Hematopoietic multipotent progenitor cell treated with erythropoietin and hydrocortisone succinate and interleukin-3 and kit ligand, for 15 days (in vitro differentiated cells): ENCODE data around the gene DHRS4L2.
"Not testable (repeated sequence)": the region's sequence is repeated elsewhere in the genome, so short reads cannot be mapped to it uniquely, and the experiment has no call there.

Experiments
- DNase-seq: peaks from one replicate; pipeline ENCODE4 v3.0.0-alpha.2; 2015; ENCODE audit warnings: low spot score

The DHRS4L2 gene

GRCh38 chr14:23973178-23973577 is 15.6 kb upstream of the DHRS4L2 start:
- not testable (repeated sequence) for DNase-seq

GRCh38 chr14:23974041-23974440 is 14.7 kb upstream of the DHRS4L2 start:
- DNase-seq, result not testable (repeated sequence)

- DNase-seq, result not testable (repeated sequence)
These were observed 11.5 kb upstream of the DHRS4L2 start for GRCh38 chr14:23977208-23977607.

GRCh38 chr14:23981951-23982813 is 6.5 kb upstream of the DHRS4L2 start:
- DNase-seq, result not testable (repeated sequence)

GRCh38 chr14:23984891-23985602 is 3.7 kb upstream of the DHRS4L2 start:
- DNase-seq, result no peak

- not testable (repeated sequence) for DNase-seq
These were observed 514 bp upstream of the DHRS4L2 start for GRCh38 chr14:23988223-23988606.

GRCh38 chr14:23989734-23990445 is 1.2 kb downstream of the DHRS4L2 start:
- not testable (repeated sequence) for DNase-seq

GRCh38 chr14:23990961-23991360 is 2.2 kb downstream of the DHRS4L2 start:
- not testable (repeated sequence) for DNase-seq

- DNase-seq, result not testable (repeated sequence)
These were observed 4.3 kb downstream of the DHRS4L2 start for GRCh38 chr14:23993042-23993441.

GRCh38 chr14:23996009-23996408 is 7.3 kb downstream of the DHRS4L2 start:
- DNase-seq, result not testable (repeated sequence)

- DNase-seq, result not testable (repeated sequence)
These were observed 8.1 kb downstream of the DHRS4L2 start for GRCh38 chr14:23996825-23997224.

- not testable (repeated sequence) for DNase-seq
These were observed 10.9 kb downstream of the DHRS4L2 start for GRCh38 chr14:23999640-24000039.

GRCh38 chr14:24001078-24001477 is 12.3 kb downstream of the DHRS4L2 start:
- not testable (repeated sequence) for DNase-seq

GRCh38 chr14:24001679-24002078 is 12.9 kb downstream of the DHRS4L2 start:
- not testable (repeated sequence) for DNase-seq

- not testable (repeated sequence) for DNase-seq
These were observed 17.7 kb downstream of the DHRS4L2 start for GRCh38 chr14:24006471-24006816.

- peak; percentile 58 for DNase-seq
These were observed 18.3 kb downstream of the DHRS4L2 start for GRCh38 chr14:24006817-24007652.

GRCh38 chr14:24011051-24011450 is 22.3 kb downstream of the DHRS4L2 start:
- no peak for DNase-seq

- not testable (repeated sequence) for DNase-seq
These were observed 24.1 kb downstream of the DHRS4L2 start for GRCh38 chr14:24012726-24013273.

- peak; percentile 86 for DNase-seq
These were observed 25.2 kb downstream of the DHRS4L2 start for GRCh38 chr14:24013654-24014514.

- not testable (repeated sequence) for DNase-seq
These were observed 27.0 kb downstream of the DHRS4L2 start for GRCh38 chr14:24015745-24016144.
